Activated CD8-positive, alpha-beta T cell treated with anti-CD3 and anti-CD28 coated beads for 36 hours (primary cell): ENCODE measurements around the gene OBI1. TPM values are rescaled to one million over a fixed set of nuclear protein-coding genes. Genes with fewer than 3 reads are reported as not detected.

Source experiments
- ATAC-seq: fragments of 200-7000 bp; cut with Tn5 transposase; one replicate; pipeline ENCODE4 v1.10.0; 2021; ENCODE audit warnings: mild to moderate bottlenecking, moderate library complexity
- CTCF ChIA-PET: fragments of 350-600 bp; sonication (Branson Sonifier 250); formaldehyde crosslinking; loops from one replicate; lab custom pipeline; 2021; ENCODE audit warnings: antibody characterized with exemption; lab: Charles Lee
- POLR2A ChIA-PET: fragments of 350-600 bp; sonication (Branson Sonifier 250); formaldehyde crosslinking; loops from one replicate; lab custom pipeline; 2021; ENCODE audit warnings: antibody characterized with exemption; lab: Charles Lee
- DNase-seq: peaks from one replicate; pipeline ENCODE4 v3.0.0-alpha.2; 2020
- H3K27ac Mint-ChIP-seq: one replicate; pipeline ENCODE4 v1.8.0; 2021; ENCODE audit warnings: mild to moderate bottlenecking, mixed read lengths
- H3K27me3 Mint-ChIP-seq: one replicate; pipeline ENCODE4 v1.8.0; 2021; ENCODE audit warnings: mixed read lengths
- H3K36me3 Mint-ChIP-seq: one replicate; pipeline ENCODE4 v1.8.0; 2021; ENCODE audit warnings: low read depth, mixed read lengths
- H3K4me1 Mint-ChIP-seq: one replicate; pipeline ENCODE4 v1.8.0; 2021; ENCODE audit warnings: low read depth, mixed read lengths
- H3K4me3 Mint-ChIP-seq: one replicate; pipeline ENCODE4 v1.8.0; 2021; ENCODE audit warnings: mild to moderate bottlenecking, moderate library complexity, mixed read lengths
- H3K9me3 Mint-ChIP-seq: one replicate; pipeline ENCODE4 v1.8.0; 2021; ENCODE audit warnings: mixed read lengths
- CTCF ChIP-seq: fragments of 200-600 bp; IDR thresholded peaks from one replicate; pipeline ENCODE4 v1.8.0; 2022; ENCODE audit warnings: antibody characterized with exemption, mild to moderate bottlenecking
- intact Hi-C: fragments of 100-400 bp; cut with micrococcal nuclease; formaldehyde crosslinking; loops from one replicate; pipeline ENCODE4 v1.10.0; 2022
- total RNA-seq, 2 experiments: library from RNA; stranded (reverse); gene quantifications; one replicate each; pipeline ENCODE4 v1.2.3, GENCODE V29; 2021

OBI1 gene
- total RNA-seq, 2 experiments from 2014 or later: 17.5 to 19.1 TPM

DNA sequence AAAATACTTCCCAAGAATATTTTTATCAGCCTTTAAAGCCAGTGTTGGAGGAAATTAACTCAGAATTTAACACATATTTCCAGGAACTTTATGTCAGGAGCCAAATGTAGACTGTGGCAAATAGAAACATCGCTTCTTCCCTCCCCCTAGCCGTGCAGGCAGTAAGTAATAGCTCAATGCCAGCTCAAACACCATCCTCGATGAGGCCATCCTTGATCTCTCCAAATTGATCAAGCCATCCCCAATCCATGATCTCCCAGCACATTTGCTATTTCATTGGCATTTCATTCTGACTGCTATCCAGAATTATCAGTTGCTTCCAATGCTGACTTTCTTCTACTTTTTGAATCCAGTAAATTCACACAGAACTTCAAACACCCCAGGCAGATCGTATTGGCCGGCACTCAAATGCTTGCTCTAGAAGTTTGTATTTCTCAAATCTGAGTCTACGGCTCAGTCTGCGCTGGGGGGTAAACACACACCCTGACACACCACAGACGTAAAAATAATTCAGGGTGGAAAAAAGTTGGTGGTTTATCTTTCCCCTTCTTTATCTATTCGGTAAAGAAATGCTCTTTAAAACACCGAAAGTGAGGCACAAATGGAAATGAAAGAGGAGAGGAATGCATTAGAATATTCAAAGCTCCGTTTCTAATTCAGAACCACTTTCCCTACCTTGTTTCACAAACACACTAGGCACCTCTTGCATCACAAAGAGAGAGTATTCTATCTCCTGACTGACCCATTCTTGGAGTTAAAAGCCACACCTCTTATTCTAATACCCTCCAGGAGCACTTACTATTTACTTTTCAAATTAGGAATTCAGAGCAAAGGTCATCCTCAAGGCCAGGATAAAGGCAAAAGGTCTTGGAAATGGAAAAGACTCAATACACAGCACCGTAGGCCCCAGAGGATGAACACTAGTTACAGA, 991 bp downstream of the OBI1 start:
- POLR2A ChIA-PET: interaction anchor here (1.0 to 1.6 kb wide), 4 partner anchors 19 to 54 kb away, joined by 3 to 7 read pairs (median 4); partner anchors contain the start of gene POU4F1
- intact Hi-C loops: loop anchor here (5.0 kb wide), 1 partner anchor 46 kb away; no protein-coding TSS in a partner anchor
- Mint-ChIP-seq H3K4me3 (peak overlapping the region; percentile 86), H3K27ac (peak overlapping the region; percentile 95), H3K9me3 (no peaks in the 10 kb centered on the region), H3K36me3 (peaks cover 20% of the 10 kb centered on the region), H3K27me3 (no peaks in the 10 kb centered on the region), H3K4me1 (peaks cover 45% of the 10 kb centered on the region)
- ATAC-seq (peak; percentile 5), DNase-seq (no peak)
- TF ChIP-seq CTCF: no peak
- CTCF ChIA-PET: no interaction called here

GRCh38 chr13:78655906-78656305, 3.0 kb downstream of the OBI1 start:
- DNase-seq (no peak), ATAC-seq (no peak)
- H3K27ac Mint-ChIP-seq: no peak overlapping the region
- H3K4me3 Mint-ChIP-seq: no peak overlapping the region
- ChIA-PET CTCF (interaction anchor here (0.8 to 1.0 kb wide), 2 partner anchors 11 to 35 kb away, joined by 3 read pairs; no protein-coding TSS in a partner anchor), POLR2A (no interaction called here)
- H3K4me1 Mint-ChIP-seq: peaks cover 48% of the 10 kb centered on the region
- peaks cover 20% of the 10 kb centered on the region for H3K36me3 Mint-ChIP-seq
- intact Hi-C loops: loop anchor here (5.0 kb wide), 1 partner anchor 44 kb away; no protein-coding TSS in a partner anchor
- no peaks in the 10 kb centered on the region for H3K9me3 Mint-ChIP-seq
- TF ChIP-seq CTCF: no peak
- no peaks in the 10 kb centered on the region for H3K27me3 Mint-ChIP-seq

- no peak overlapping the region for H3K4me3 Mint-ChIP-seq
Measured at GRCh38 chr13:78655007-78655406, 3.9 kb downstream of the OBI1 start.

GRCh38 chr13:78652651-78653050, 6.3 kb downstream of the OBI1 start:
- Mint-ChIP-seq H3K4me1 (peaks cover 32% of the 10 kb centered on the region), H3K36me3 (peaks cover 12% of the 10 kb centered on the region), H3K27ac (no peak overlapping the region), H3K4me3 (no peak overlapping the region), H3K27me3 (no peaks in the 10 kb centered on the region), H3K9me3 (no peaks in the 10 kb centered on the region)
- no peak for DNase-seq
- no peak for ATAC-seq
- ChIA-PET POLR2A (no interaction called here), CTCF (no interaction called here)
- intact Hi-C loops: no loop called here
- no peak for TF ChIP-seq CTCF

More at GRCh38 chr13:78655007-78655406, 3.9 kb downstream of the OBI1 start:
- intact Hi-C loops: loop anchor here (5.0 kb wide), 1 partner anchor 43 kb away; no protein-coding TSS in a partner anchor
- Mint-ChIP-seq H3K27me3 (no peaks in the 10 kb centered on the region), H3K36me3 (peaks cover 20% of the 10 kb centered on the region), H3K27ac (no peak overlapping the region), H3K9me3 (no peaks in the 10 kb centered on the region), H3K4me1 (peaks cover 43% of the 10 kb centered on the region)
- TF ChIP-seq CTCF: no peak
- ATAC-seq (no peak), DNase-seq (no peak)
- ChIA-PET CTCF (no interaction called here), POLR2A (no interaction called here)

GRCh38 chr13:78650717-78651083, 8.3 kb downstream of the OBI1 start:
- DNase-seq (no peak), ATAC-seq (peak; percentile 72)
- ChIA-PET CTCF (no interaction called here), POLR2A (no interaction called here)
- H3K27ac Mint-ChIP-seq: no peak overlapping the region
- no peak for TF ChIP-seq CTCF
- H3K9me3 Mint-ChIP-seq: no peaks in the 10 kb centered on the region
- peaks cover 7% of the 10 kb centered on the region for H3K36me3 Mint-ChIP-seq
- no peak overlapping the region for H3K4me3 Mint-ChIP-seq
- H3K27me3 Mint-ChIP-seq: no peaks in the 10 kb centered on the region
- intact Hi-C loops: no loop called here
- peaks cover 27% of the 10 kb centered on the region for H3K4me1 Mint-ChIP-seq
